LNCAP (cell line): Measurements from ENCODE around the gene STMP1.

Experiments used
- TF ChIP-seq, protein P1 (sequence below): fragments of 450-650 bp; IDR thresholded peaks from 2 replicates; pipeline ENCODE4 v1.5.1; 2017; ENCODE audit warnings: mild to moderate bottlenecking

STMP1 gene

GRCh38 chr7:135714534-135715009 is 52.3 kb downstream of the STMP1 start:
- TF ChIP-seq, protein P1, sequence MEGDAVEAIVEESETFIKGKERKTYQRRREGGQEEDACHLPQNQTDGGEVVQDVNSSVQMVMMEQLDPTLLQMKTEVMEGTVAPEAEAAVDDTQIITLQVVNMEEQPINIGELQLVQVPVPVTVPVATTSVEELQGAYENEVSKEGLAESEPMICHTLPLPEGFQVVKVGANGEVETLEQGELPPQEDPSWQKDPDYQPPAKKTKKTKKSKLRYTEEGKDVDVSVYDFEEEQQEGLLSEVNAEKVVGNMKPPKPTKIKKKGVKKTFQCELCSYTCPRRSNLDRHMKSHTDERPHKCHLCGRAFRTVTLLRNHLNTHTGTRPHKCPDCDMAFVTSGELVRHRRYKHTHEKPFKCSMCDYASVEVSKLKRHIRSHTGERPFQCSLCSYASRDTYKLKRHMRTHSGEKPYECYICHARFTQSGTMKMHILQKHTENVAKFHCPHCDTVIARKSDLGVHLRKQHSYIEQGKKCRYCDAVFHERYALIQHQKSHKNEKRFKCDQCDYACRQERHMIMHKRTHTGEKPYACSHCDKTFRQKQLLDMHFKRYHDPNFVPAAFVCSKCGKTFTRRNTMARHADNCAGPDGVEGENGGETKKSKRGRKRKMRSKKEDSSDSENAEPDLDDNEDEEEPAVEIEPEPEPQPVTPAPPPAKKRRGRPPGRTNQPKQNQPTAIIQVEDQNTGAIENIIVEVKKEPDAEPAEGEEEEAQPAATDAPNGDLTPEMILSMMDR: no peak

DNA sequence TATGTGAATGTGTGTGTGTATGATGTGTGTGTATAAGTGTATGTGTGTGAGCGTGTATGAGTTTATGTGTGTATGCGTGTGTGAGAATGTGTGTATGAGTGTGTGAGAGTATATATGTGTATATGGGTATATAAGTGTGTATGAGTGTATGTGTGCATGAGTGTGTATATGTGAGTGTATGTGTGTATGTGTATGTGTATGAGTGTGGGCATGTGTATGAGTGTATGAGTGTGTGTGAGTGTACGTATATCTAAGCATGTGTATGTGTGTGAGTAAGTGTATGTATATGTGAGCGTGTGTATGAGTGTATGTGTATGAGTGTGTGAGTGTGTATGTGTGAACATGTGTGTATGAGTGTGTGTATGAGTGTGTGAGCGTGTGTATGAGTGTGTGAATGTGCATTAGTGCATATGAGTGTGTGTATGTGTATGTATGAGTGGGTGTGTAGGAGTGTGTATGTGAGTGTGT is 52.8 kb downstream of the STMP1 start:
- TF ChIP-seq, protein P1: no peak

DNA sequence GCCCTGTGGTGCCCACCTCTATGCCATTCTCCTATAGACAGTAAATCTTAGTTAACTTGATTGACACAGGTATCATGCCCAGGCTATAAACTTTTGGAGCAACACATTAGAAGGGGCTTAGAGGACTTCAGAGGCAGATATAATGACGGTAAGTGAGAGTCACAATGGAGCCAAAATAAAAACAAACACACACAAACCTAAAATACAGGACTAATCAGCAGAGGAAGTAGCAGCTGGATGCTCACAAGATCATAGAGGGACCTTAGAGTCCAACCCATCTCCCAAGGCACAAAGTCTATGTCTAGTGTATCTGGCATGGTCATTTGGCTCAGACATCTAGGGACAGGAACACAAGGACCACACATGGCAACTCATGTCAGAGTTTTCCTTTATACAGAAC is 53.4 kb downstream of the STMP1 start:
- TF ChIP-seq, protein P1: no peak

- TF ChIP-seq, protein P1: no peak
Measured at GRCh38 chr7:135716677-135717238, 54.4 kb downstream of the STMP1 start.

DNA sequence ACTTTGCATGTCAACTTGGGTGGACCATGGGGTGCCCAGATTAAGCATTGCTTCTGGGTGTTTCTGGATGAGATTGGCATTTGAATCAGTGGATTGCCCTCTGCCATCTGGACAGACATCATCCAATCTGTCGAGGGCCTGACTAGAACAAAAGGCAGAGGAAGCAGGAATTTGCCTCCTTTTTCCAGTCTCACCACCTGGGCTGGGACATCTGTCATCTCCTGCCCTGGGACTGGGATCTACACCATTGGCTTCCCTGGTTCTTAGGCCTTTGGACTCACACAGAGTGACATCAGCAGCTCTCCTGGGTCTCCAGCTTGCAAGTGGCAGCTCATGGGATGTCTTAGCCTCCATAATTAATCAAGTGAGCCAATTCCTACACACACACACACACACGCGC is 55.4 kb downstream of the STMP1 start:
- TF ChIP-seq, protein P1: no peak

DNA sequence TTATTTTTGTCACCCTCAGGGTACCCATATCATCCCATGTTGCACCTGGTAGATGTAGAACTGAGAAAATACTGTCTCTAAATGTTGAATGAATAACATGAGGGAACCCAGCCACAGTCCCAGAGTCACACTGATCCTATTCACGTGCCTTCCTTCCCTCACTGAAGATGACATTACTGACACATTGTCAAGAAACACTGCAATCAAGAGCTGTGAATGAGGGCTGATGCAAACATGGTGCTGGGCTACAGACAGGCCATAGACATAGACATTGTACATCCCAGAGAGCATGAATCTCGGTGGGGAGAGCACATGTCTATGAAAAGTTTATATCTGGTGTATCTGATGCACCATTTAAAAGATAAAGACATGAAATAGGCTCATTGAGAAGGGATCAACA is 55.9 kb downstream of the STMP1 start:
- TF ChIP-seq, protein P1: no peak

- TF ChIP-seq, protein P1: no peak
Measured at GRCh38 chr7:135718794-135719437, 56.6 kb downstream of the STMP1 start.
